RWPE1 (cell line): Measurements from ENCODE around the gene TYRO3.
A peak's percentile ranks its signal among the peaks of the same experiment; 100 is the strongest.

Experiments used
- CTCF ChIA-PET: fragments of 350-600 bp; sonication (Branson Sonifier 250); formaldehyde crosslinking; extraction: SDS; loops from one replicate; lab custom pipeline; 2021; lab: Yijun Ruan, JAX
- POLR2A ChIA-PET: fragments of 400-600 bp; formaldehyde crosslinking; extraction: SDS; loops from one replicate; lab custom pipeline; 2020; ENCODE audit warnings: antibody characterized with exemption; ENCODE audit not compliant: low non-redundant PET; lab: Yijun Ruan, JAX
- DNase-seq: peaks from one replicate; pipeline ENCODE4 v3.0.0; 2012; ENCODE audit warnings: low spot score
- H3K27ac ChIP-seq: fragments of 450-650 bp; 2 replicates; pipeline ENCODE4 v1.5.1; 2017
- TF ChIP-seq, protein P1 (sequence below): fragments of 450-650 bp; conservative IDR thresholded peaks from 2 replicates; pipeline ENCODE4 v1.5.1; 2017; ENCODE audit warnings: low read depth, mild to moderate bottlenecking

The TYRO3 gene

DNA sequence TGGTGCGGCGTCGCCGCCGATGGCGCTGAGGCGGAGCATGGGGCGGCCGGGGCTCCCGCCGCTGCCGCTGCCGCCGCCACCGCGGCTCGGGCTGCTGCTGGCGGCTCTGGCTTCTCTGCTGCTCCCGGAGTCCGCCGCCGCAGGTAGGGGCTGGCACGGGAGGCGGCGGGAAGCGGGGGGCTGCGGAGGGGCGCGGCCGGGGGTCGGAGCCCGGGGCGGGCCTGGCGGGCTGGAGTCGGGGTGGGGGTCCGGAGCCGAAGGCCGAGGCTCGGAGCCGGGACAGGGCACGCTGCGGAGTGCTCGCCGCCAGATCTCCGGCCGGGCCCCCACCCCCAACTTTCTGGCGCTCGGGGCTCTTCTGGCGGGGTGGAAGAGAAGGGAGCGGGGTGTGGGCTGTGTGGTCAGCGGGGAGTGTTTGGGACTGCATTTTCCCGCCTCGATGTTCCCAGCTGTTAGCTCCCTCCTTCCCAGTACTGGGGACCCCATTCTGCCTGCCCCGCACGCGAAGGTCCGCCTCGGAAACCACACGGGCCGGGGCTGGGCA, 299 bp downstream of the TYRO3 start:
- POLR2A ChIA-PET, result no interaction called here
- TF ChIP-seq, protein P1, sequence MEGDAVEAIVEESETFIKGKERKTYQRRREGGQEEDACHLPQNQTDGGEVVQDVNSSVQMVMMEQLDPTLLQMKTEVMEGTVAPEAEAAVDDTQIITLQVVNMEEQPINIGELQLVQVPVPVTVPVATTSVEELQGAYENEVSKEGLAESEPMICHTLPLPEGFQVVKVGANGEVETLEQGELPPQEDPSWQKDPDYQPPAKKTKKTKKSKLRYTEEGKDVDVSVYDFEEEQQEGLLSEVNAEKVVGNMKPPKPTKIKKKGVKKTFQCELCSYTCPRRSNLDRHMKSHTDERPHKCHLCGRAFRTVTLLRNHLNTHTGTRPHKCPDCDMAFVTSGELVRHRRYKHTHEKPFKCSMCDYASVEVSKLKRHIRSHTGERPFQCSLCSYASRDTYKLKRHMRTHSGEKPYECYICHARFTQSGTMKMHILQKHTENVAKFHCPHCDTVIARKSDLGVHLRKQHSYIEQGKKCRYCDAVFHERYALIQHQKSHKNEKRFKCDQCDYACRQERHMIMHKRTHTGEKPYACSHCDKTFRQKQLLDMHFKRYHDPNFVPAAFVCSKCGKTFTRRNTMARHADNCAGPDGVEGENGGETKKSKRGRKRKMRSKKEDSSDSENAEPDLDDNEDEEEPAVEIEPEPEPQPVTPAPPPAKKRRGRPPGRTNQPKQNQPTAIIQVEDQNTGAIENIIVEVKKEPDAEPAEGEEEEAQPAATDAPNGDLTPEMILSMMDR, result no peak
- peak overlapping the region; percentile 73 for H3K27ac ChIP-seq
- CTCF ChIA-PET, result interaction anchor here (0.5 kb wide), 1 partner anchor 67 kb away, joined by 4 read pairs; no protein-coding TSS in a partner anchor
- no peak for DNase-seq

DNA sequence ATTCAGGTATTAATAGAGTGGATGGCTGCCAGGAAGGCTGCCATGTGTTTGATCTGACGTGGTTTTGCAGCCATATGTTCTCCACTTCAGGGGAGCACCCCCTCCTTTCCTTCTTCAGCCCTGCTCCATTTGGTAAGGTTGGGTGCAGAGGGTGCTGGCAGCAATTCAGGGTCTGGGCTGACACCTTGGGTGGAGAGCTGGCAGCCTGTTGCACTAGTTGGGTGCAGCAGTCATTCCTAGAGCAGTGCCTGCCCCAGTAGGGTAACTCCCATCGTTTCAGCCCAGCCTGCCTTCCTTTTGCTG, 1.5 kb downstream of the TYRO3 start:
- ChIA-PET POLR2A (no interaction called here), CTCF (interaction anchor here (1.8 kb wide), 1 partner anchor 25 kb away, joined by 5 read pairs; no protein-coding TSS in a partner anchor)
- peak overlapping the region; percentile 73 for H3K27ac ChIP-seq
- TF ChIP-seq, protein P1, result no peak
- DNase-seq, result no peak

DNA sequence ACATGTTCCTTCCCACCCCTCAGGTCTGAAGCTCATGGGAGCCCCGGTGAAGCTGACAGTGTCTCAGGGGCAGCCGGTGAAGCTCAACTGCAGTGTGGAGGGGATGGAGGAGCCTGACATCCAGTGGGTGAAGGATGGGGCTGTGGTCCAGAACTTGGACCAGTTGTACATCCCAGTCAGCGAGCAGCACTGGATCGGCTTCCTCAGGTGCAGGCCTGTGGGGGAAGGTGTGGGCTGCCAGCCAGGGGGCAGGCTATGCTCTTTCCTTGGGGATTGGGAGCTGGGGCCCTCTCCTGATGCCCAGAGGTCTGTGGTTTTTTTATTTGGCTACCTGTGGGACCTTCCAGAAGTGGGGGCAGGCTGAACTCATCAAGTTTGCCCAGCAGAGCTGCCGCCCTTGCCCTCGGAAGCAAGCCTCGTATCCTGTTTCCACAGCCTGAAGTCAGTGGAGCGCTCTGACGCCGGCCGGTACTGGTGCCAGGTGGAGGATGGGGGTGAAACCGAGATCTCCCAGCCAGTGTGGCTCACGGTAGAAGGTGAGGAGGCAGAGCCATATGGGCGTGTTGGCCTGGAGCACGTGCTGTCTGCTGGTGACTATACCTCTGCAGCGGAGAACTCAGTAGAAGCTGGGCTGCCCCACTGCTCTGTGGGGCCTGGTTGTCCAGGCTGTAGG, 2.2 kb downstream of the TYRO3 start:
- ChIA-PET CTCF (interaction anchor here (1.8 kb wide), 1 partner anchor 24 kb away, joined by 5 read pairs; no protein-coding TSS in a partner anchor), POLR2A (no interaction called here)
- TF ChIP-seq, protein P1, result no peak
- DNase-seq, result no peak
- peak overlapping the region; percentile 73 for H3K27ac ChIP-seq

DNA sequence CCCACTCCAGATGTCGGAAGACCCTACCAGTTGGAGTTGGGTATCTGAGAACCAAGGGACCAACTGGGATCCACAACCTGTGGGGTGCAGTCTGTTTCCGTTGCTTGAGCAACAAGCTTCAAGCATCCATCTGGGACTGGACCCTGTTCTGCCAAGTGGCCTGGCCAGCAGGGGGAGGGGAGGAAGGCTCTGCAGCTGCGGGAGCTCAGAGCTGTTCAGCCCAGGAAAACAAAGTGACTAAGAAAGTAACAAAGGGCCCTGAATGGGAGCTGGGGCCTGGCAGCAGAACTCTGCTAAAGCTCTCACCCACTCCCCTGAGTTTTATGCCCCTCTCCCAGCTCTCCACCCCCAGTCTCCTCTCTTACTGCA, 2.7 kb downstream of the TYRO3 start:
- CTCF ChIA-PET, result interaction anchor here (0.6 to 1.8 kb wide), 2 partner anchors 24 to 453 kb away, joined by 3 to 5 read pairs; no protein-coding TSS in a partner anchor
- TF ChIP-seq, protein P1, result no peak
- POLR2A ChIA-PET, result no interaction called here
- peak overlapping the region; percentile 73; the same call in 1 of the 2 replicates for H3K27ac ChIP-seq
- DNase-seq, result no peak

DNA sequence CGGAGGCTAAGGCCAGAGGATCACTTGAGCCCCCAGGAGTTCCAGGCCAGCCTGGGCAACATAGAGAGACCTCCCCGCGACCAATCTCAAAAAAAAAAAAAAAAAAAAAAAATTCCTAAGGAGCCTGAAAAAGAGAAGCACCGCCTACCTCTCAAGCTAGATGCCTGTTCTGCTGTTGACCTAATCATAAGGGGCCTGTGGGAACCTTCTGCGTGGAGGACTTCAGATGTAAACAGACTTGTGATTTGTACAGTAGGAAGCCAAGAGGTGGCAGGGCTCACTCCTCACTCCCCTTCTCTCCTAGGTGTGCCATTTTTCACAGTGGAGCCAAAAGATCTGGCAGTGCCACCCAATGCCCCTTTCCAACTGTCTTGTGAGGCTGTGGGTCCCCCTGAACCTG, 3.2 kb downstream of the TYRO3 start:
- ChIA-PET CTCF (interaction anchor here (0.6 to 1.8 kb wide), 3 partner anchors 23 to 452 kb away, joined by 3 to 5 read pairs (median 3); no protein-coding TSS in a partner anchor), POLR2A (no interaction called here)
- no peak for DNase-seq
- TF ChIP-seq, protein P1, result no peak
- H3K27ac ChIP-seq, result peak overlapping the region; percentile 73

DNA sequence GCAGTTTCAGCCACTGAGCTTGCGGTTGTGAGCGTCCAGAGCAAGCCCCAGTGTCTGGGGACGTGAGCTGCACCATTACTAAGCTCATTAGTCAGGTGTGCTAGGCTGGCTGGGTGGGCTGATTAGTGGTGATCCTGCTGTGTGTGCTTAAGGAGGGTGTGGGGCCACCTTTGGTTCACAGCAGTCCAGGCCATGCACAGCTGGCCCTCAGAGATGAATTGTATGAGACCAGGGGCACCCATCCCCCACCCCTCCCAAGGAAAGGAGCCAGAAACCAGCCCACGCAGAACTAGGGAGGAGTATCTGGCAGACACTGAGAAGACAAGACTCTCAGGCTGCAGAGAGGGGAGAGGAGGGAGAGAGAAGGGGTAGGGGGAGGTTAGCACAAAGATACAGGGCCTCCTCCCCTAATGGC, 3.8 kb downstream of the TYRO3 start:
- CTCF ChIA-PET, result interaction anchor here (0.6 to 0.9 kb wide), 2 partner anchors 44 to 45 kb away, joined by 3 to 4 read pairs; no protein-coding TSS in a partner anchor
- POLR2A ChIA-PET, result interaction anchor here (0.8 kb wide), 1 partner anchor 10 kb away, joined by 4 read pairs; no protein-coding TSS in a partner anchor
- TF ChIP-seq, protein P1, result no peak
- no peak for DNase-seq
- peak overlapping the region; percentile 6; the same call in 1 of the 2 replicates for H3K27ac ChIP-seq
